SJCRH30 (cell line): ENCODE measurements around the gene DIRAS3. TPM values are rescaled to one million over a fixed set of nuclear protein-coding genes. Genes with fewer than 3 reads are reported as not detected.

Experiments
- DNase-seq, 2 experiments: peaks; one replicate each; pipeline ENCODE4 v3.0.0-alpha.2; 2015 to 2020
- H3K27ac ChIP-seq: fragments of 250-450 bp; sonication (Bioruptor Pico); 2 replicates; pipeline ENCODE4 v1.5.1; 2020; ENCODE audit warnings: mild to moderate bottlenecking, moderate library complexity
- H3K27me3 ChIP-seq: fragments of 250-450 bp; sonication (Bioruptor Pico); 2 replicates; pipeline ENCODE4 v1.5.1; 2020; ENCODE audit warnings: mild to moderate bottlenecking, moderate library complexity
- H3K36me3 ChIP-seq: fragments of 250-450 bp; sonication (Bioruptor Pico); 2 replicates; pipeline ENCODE4 v1.5.1; 2020; ENCODE audit warnings: mild to moderate bottlenecking, moderate library complexity
- H3K4me1 ChIP-seq: fragments of 250-450 bp; sonication (Bioruptor Pico); 2 replicates; pipeline ENCODE4 v1.5.1; 2020; ENCODE audit warnings: mild to moderate bottlenecking, moderate library complexity
- H3K4me3 ChIP-seq: fragments of 250-450 bp; sonication (Bioruptor Pico); 2 replicates; pipeline ENCODE4 v1.5.1; 2020; ENCODE audit warnings: mild to moderate bottlenecking, moderate library complexity
- H3K9me3 ChIP-seq: fragments of 250-450 bp; sonication (Bioruptor Pico); replicated peaks from 2 replicates; pipeline ENCODE4 v1.5.1; 2020; ENCODE audit warnings: mild to moderate bottlenecking, moderate library complexity
- total RNA-seq: library from RNA; depleted of rRNA; stranded (reverse); fragments of >200 nt; shearing (Covaris generic); gene quantifications from 2 replicates; pipeline ENCODE4 v1.2.3, GENCODE V29; 2014

Gene DIRAS3
- total RNA-seq, 1 experiment from 2014 or later, result 0.42 TPM

GRCh38 chr1:68046423-68046822, 4.0 kb downstream of the DIRAS3 start:
- no peak overlapping the region for H3K4me3 ChIP-seq
- DNase-seq, result no peak
- H3K27me3 ChIP-seq, result no peaks in the 10 kb centered on the region
- no peaks in the 10 kb centered on the region for H3K4me1 ChIP-seq
- no peak overlapping the region for H3K27ac ChIP-seq
- no peaks in the 10 kb centered on the region for H3K36me3 ChIP-seq
- no peaks in the 10 kb centered on the region for H3K9me3 ChIP-seq

- no peaks in the 10 kb centered on the region for H3K36me3 ChIP-seq
- no peaks in the 10 kb centered on the region for H3K9me3 ChIP-seq
- H3K4me1 ChIP-seq, result no peaks in the 10 kb centered on the region
- no peak overlapping the region for H3K27ac ChIP-seq
- no peak overlapping the region for H3K4me3 ChIP-seq
- H3K27me3 ChIP-seq, result no peaks in the 10 kb centered on the region
- no peak for DNase-seq
These were observed 4.8 kb downstream of the DIRAS3 start for GRCh38 chr1:68045511-68046180.

- Histone ChIP-seq H3K36me3 (no peaks in the 10 kb centered on the region), H3K27ac (no peak overlapping the region), H3K27me3 (no peaks in the 10 kb centered on the region), H3K4me1 (no peaks in the 10 kb centered on the region), H3K4me3 (no peak overlapping the region), H3K9me3 (no peaks in the 10 kb centered on the region)
- DNase-seq, result no peak
These were observed 6.9 kb downstream of the DIRAS3 start for GRCh38 chr1:68043443-68044090.

GRCh38 chr1:68036946-68037345, 13.5 kb downstream of the DIRAS3 start:
- no peaks in the 10 kb centered on the region; the same call in 1 of the 2 replicates for H3K4me1 ChIP-seq
- no peaks in the 10 kb centered on the region for H3K36me3 ChIP-seq
- no peaks in the 10 kb centered on the region; the same call in 1 of the 2 replicates for H3K27me3 ChIP-seq
- no peak overlapping the region for H3K27ac ChIP-seq
- H3K9me3 ChIP-seq, result no peaks in the 10 kb centered on the region
- no peak overlapping the region for H3K4me3 ChIP-seq
- DNase-seq, result no peak

- Histone ChIP-seq H3K4me1 (no peaks in the 10 kb centered on the region; the same call in 1 of the 2 replicates), H3K9me3 (no peaks in the 10 kb centered on the region)
- DNase-seq, result no peak
These were observed 21.0 kb downstream of the DIRAS3 start for GRCh38 chr1:68029444-68029843.

GRCh38 chr1:68028566-68028965, 21.9 kb downstream of the DIRAS3 start:
- Histone ChIP-seq H3K4me3 (no peak overlapping the region), H3K27ac (no peak overlapping the region), H3K4me1 (no peaks in the 10 kb centered on the region; the same call in 1 of the 2 replicates), H3K27me3 (no peaks in the 10 kb centered on the region), H3K36me3 (no peaks in the 10 kb centered on the region), H3K9me3 (no peaks in the 10 kb centered on the region)
- no peak for DNase-seq

More at GRCh38 chr1:68029444-68029843, 21.0 kb downstream of the DIRAS3 start:
- Histone ChIP-seq H3K4me3 (no peak overlapping the region), H3K36me3 (no peaks in the 10 kb centered on the region), H3K27me3 (no peaks in the 10 kb centered on the region; the same call in 1 of the 2 replicates), H3K27ac (no peak overlapping the region)

- no peaks in the 10 kb centered on the region for H3K36me3 ChIP-seq
- H3K9me3 ChIP-seq, result no peaks in the 10 kb centered on the region
- no peak overlapping the region for H3K27ac ChIP-seq
- H3K27me3 ChIP-seq, result no peaks in the 10 kb centered on the region
- no peaks in the 10 kb centered on the region for H3K4me1 ChIP-seq
- H3K4me3 ChIP-seq, result no peak overlapping the region
- DNase-seq, result no peak
These were observed 25.6 kb downstream of the DIRAS3 start for GRCh38 chr1:68024635-68025338.

- Histone ChIP-seq H3K36me3 (no peaks in the 10 kb centered on the region), H3K27me3 (no peaks in the 10 kb centered on the region), H3K4me3 (no peak overlapping the region), H3K4me1 (peaks cover 13% of the 10 kb centered on the region), H3K27ac (peak overlapping the region; percentile 5; the same call in 1 of the 2 replicates), H3K9me3 (no peaks in the 10 kb centered on the region)
- peak in 1 of 2 experiments; percentile 17 for DNase-seq
These were observed 34.0 kb downstream of the DIRAS3 start for GRCh38 chr1:68016381-68016780.

GRCh38 chr1:68015971-68016370, 34.5 kb downstream of the DIRAS3 start:
- H3K4me3 ChIP-seq, result no peak overlapping the region
- H3K4me1 ChIP-seq, result peaks cover 13% of the 10 kb centered on the region
- peak overlapping the region; percentile 5; the same call in 1 of the 2 replicates for H3K27ac ChIP-seq
- DNase-seq, result peak; percentile 6 to 13
- no peaks in the 10 kb centered on the region for H3K27me3 ChIP-seq
- no peaks in the 10 kb centered on the region for H3K9me3 ChIP-seq
- no peaks in the 10 kb centered on the region for H3K36me3 ChIP-seq

- Histone ChIP-seq H3K9me3 (no peaks in the 10 kb centered on the region), H3K4me3 (no peak overlapping the region), H3K27me3 (no peaks in the 10 kb centered on the region), H3K27ac (no peak overlapping the region), H3K36me3 (no peaks in the 10 kb centered on the region), H3K4me1 (peaks cover 13% of the 10 kb centered on the region)
- DNase-seq, result peak; percentile 7 to 49
These were observed 35.1 kb downstream of the DIRAS3 start for GRCh38 chr1:68015369-68015768.

GRCh38 chr1:68013351-68013750, 37.1 kb downstream of the DIRAS3 start:
- Histone ChIP-seq H3K36me3 (no peaks in the 10 kb centered on the region), H3K4me1 (peaks cover 13% of the 10 kb centered on the region), H3K4me3 (no peak overlapping the region), H3K27me3 (no peaks in the 10 kb centered on the region), H3K9me3 (no peaks in the 10 kb centered on the region), H3K27ac (no peak overlapping the region)
- DNase-seq, result no peak

- H3K27me3 ChIP-seq, result no peaks in the 10 kb centered on the region
- H3K9me3 ChIP-seq, result no peaks in the 10 kb centered on the region
- no peak for DNase-seq
These were observed 38.6 kb downstream of the DIRAS3 start for GRCh38 chr1:68011657-68012375.

GRCh38 chr1:68010543-68010942, 39.9 kb downstream of the DIRAS3 start:
- no peak for DNase-seq
- Histone ChIP-seq H3K4me1 (peaks cover 5% of the 10 kb centered on the region; the same call in 1 of the 2 replicates), H3K9me3 (no peaks in the 10 kb centered on the region), H3K27ac (no peak overlapping the region), H3K27me3 (no peaks in the 10 kb centered on the region), H3K4me3 (no peak overlapping the region), H3K36me3 (no peaks in the 10 kb centered on the region)

More at GRCh38 chr1:68011657-68012375, 38.6 kb downstream of the DIRAS3 start:
- Histone ChIP-seq H3K4me1 (peaks cover 13% of the 10 kb centered on the region), H3K4me3 (no peak overlapping the region), H3K36me3 (no peaks in the 10 kb centered on the region), H3K27ac (no peak overlapping the region)

GRCh38 chr1:68010090-68010489, 40.3 kb downstream of the DIRAS3 start:
- Histone ChIP-seq H3K4me1 (peaks cover under 1% of the 10 kb centered on the region; the same call in 1 of the 2 replicates), H3K27ac (no peak overlapping the region), H3K36me3 (no peaks in the 10 kb centered on the region), H3K9me3 (no peaks in the 10 kb centered on the region), H3K27me3 (no peaks in the 10 kb centered on the region), H3K4me3 (no peak overlapping the region)
- DNase-seq, result peak in 1 of 2 experiments; percentile 11
